DOHH2 (cell line): Measurements from ENCODE around the gene GRK1.
"Not testable (repeated sequence)": the region's sequence is repeated elsewhere in the genome, so short reads cannot be mapped to it uniquely, and the experiment has no call there.

ENCODE experiments used
- CTCF ChIP-seq: fragments of 200-600 bp; sonication (generic); IDR thresholded peaks from one replicate; pipeline ENCODE4 v1.5.1; 2014; ENCODE audit warnings: antibody characterized with exemption, mild to moderate bottlenecking, low read depth, low read length; ENCODE audit not compliant: poor library complexity, severe bottlenecking
- EZH2phosphoT487 ChIP-seq: fragments of 200-600 bp; sonication (generic); IDR thresholded peaks from 2 replicates; pipeline ENCODE4 v1.6.1; 2017; ENCODE audit warnings: borderline replicate concordance, mild to moderate bottlenecking, antibody characterized with exemption, low read length, moderate library complexity, mixed read lengths

GRCh38 chr13:113745500-113746142, 78.6 kb downstream of the GRK1 start:
- not testable (repeated sequence) for TF ChIP-seq CTCF, EZH2phosphoT487
